A549 treated with RU486 at 1 μM for 4 hours (cell line): ENCODE results near the gene TRMT2B. TPM values are rescaled to one million over a fixed set of nuclear protein-coding genes. Genes with fewer than 3 reads are reported as not detected.

ENCODE experiments used
- total RNA-seq: library from RNA; stranded (reverse); fragments of 200-300 nt; extraction: Qiagen RNA extraction; gene quantifications from 5 replicates; pipeline ENCODE4 v1.2.3, GENCODE V29; 2022; ENCODE audit warnings: low read depth

Gene TRMT2B, protein sequence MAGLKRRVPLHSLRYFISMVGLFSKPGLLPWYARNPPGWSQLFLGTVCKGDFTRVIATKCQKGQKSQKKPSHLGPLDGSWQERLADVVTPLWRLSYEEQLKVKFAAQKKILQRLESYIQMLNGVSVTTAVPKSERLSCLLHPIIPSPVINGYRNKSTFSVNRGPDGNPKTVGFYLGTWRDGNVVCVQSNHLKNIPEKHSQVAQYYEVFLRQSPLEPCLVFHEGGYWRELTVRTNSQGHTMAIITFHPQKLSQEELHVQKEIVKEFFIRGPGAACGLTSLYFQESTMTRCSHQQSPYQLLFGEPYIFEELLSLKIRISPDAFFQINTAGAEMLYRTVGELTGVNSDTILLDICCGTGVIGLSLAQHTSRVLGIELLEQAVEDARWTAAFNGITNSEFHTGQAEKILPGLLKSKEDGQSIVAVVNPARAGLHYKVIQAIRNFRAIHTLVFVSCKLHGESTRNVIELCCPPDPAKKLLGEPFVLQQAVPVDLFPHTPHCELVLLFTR
- 12.9 to 15.5 TPM (median 15.0 TPM) in 5 replicates for total RNA-seq

DNA sequence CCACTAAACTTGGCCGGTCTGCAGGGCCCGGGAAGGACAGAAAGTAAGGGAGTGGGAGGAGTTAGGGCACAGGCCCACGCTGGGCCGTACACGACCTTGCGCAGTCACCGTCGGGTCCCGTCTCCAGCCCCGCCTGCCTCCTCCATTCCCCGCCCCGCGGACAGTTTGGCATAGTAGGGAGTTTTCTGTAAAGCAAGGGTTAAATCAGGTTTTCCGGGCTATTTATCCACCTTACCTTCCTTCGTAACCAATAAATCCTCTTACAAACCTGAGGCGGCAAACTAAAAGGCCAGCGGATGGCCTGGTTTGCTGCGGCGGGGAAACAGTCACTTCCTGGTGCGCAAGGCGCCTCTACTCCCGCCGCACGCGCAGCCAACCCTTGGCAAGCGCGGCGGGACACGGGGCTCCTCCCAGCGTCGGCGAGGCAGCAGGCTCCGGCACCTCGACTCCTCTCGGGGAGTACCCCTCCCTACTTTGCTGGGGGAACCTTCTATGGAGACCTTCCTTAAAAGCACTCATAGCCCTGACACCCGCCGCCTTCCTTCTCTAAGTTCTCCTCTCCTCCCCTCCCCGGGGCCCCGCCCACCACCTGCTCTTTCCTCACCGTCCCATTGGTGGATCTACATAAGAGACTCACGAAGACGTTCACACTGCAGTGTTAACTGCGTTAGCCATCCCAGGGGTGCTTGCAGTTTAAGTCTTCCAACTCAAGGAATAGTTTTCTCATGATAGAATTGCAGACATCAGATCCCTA, at the start of gene TRMT2B:
TRMT2B (minus strand) TSS at position 563 of the 754 bp plus-strand sequence. CDS start 9,822 bp downstream, outside the sequence.

DNA sequence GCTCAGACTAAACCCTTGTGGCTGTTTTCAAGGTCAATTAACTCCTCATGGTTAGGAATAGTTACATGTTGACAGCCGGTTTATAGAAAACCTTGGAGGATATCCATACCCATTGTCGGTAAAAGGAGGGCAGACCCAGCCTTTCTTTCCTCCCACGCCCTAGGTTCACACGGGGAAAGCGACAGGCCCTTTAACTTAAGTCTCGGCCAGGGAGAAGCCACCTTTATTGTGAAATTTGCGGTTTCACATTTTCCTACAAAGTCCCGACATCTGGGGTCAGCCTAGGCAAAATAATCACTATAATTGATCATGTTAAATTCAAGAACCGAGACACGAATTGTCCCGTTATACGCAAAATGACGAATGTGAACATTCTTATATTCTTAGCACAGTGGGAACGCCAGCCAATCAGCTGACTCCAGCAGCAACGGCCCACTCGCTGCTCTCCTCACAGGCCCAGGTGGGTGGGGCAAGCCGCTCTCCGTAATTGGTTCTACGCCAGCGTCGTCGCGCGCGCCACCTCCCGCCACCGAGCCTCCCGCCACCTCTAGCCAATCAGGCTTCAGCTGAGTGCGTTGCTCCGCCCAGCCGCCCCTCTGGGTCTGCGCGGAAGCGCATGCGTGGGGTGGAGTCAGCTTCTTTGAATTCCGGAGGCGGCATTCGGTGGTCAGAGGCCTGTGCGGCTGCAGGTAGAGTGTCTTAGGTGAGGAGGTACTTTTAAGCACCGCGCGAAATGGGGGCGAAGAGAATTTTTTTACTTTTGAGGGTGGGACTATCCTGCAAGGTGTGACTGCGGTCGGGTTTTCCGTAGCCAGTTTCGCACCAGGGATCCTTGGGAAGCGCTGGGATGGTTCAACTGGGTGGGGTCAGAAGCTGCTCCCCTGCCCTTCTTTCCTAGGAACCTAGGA, 45.9 kb upstream of the TRMT2B start, which contains the start of gene CENPI:
CENPI (plus strand) TSS at position 659 of the 908 bp plus-strand sequence. CDS start 2,867 bp downstream, outside the sequence.

DNA sequence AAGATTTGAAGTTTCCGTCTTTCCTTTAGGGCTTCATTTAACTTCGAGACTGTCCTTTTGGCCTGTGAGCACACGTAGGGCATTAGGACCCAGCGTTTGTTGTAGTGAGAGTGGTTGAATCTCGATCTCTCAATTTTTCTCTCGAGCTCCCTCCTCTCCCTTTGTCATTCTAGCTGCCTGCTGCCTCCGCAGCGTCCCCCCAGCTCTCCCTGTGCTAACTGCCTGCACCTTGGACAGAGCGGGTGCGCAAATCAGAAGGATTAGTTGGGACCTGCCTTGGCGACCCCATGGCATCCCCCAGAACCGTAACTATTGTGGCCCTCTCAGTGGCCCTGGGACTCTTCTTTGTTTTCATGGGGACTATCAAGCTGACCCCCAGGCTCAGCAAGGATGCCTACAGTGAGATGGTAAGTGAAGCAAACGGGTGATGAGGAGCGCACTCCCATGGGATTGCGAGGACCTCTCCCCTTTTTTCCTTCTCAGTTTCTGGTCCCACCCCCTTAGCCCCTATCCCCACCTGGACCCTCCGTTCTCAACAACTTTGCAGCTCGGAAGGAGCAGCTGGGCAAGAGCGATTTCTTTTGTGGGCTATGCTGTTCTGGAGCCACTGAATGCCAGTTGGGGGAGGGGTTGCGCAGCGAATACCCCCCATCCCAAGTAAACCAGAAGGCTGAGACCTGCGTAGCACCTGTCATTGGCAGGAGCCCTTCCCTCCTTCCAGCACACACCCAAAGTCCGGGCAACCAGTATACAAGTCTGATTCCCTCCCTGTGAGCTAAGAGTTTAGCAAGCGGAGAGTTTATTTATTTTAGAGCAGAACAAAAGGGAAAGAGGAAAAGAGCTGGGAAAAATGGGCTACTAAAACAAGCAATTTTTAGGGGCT, 27.0 kb upstream of the TRMT2B start, which contains the start of gene TMEM35A:
TMEM35A (plus strand) TSS at position 164 of the 883 bp plus-strand sequence; CDS start at position 288, 124 bp downstream.

DNA sequence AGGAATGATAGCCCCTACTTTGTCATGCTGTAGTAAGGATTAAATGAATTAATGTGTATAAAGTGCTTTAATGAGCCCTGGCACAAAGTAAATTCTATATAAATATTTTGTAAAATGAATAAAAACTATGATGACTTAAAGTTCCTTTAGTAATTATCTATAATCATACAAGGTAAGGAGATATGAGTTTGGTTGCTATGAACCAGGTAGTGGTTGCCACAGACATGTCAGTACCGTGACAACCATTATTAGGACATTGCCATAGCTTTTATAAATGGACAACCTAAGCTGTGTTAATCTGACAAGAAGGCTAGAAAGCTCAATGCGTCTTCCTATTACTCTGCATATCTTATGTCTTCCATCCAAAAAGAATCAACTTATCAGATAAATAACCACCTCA, 82.5 kb downstream of the TRMT2B start, which contains the start of gene ARL13A:
ARL13A (plus strand) TSS at position 301 of the 400 bp plus-strand sequence. CDS start 3,982 bp downstream, outside the sequence.

Other genes with a start within 250 kb of the TRMT2B start
- 31.3 to 35.5 TPM (median 32.4 TPM) in 5 replicates for gene CSTF2, start 231.7 kb downstream of the TRMT2B start, total RNA-seq
- 0.07 to 0.12 TPM in 2 of 5 replicates, not detected in the others for gene NOX1, start 177.8 kb downstream of the TRMT2B start, total RNA-seq
- gene XKRX, start 123.2 kb downstream of the TRMT2B start, total RNA-seq, result 0.20 to 0.30 TPM (median 0.27 TPM) in 5 replicates
- gene ARL13A, start 82.4 kb downstream of the TRMT2B start, total RNA-seq, result 0.13 to 0.18 TPM (median 0.16 TPM) in 4 of 5 replicates, not detected in the other
- not detected in 5 replicates for gene TMEM35A, start 26.8 kb upstream of the TRMT2B start, total RNA-seq
- 6.3 to 13.3 TPM (median 12.2 TPM) in 5 replicates for gene CENPI, start 46.1 kb upstream of the TRMT2B start, total RNA-seq
- 0.10 to 0.21 TPM (median 0.18 TPM) in 5 replicates for gene DRP2, start 167.7 kb upstream of the TRMT2B start, total RNA-seq
- 0.06 to 0.24 TPM (median 0.22 TPM) in 3 of 5 replicates, not detected in the others for gene TAF7L, start 239.2 kb upstream of the TRMT2B start, total RNA-seq